ENCODE data around the gene RTN4RL1. TPM values are rescaled to one million over a fixed set of nuclear protein-coding genes. Genes with fewer than 3 reads are reported as not detected.

Gene RTN4RL1
- total and polyA plus RNA-seq, 2 of the 13 experiments (the other 11 are each of a cell fraction or from before 2014, with no cell fraction given), result 0.01 TPM; not detected in 1

- TF ChIP-seq, protein P1, sequence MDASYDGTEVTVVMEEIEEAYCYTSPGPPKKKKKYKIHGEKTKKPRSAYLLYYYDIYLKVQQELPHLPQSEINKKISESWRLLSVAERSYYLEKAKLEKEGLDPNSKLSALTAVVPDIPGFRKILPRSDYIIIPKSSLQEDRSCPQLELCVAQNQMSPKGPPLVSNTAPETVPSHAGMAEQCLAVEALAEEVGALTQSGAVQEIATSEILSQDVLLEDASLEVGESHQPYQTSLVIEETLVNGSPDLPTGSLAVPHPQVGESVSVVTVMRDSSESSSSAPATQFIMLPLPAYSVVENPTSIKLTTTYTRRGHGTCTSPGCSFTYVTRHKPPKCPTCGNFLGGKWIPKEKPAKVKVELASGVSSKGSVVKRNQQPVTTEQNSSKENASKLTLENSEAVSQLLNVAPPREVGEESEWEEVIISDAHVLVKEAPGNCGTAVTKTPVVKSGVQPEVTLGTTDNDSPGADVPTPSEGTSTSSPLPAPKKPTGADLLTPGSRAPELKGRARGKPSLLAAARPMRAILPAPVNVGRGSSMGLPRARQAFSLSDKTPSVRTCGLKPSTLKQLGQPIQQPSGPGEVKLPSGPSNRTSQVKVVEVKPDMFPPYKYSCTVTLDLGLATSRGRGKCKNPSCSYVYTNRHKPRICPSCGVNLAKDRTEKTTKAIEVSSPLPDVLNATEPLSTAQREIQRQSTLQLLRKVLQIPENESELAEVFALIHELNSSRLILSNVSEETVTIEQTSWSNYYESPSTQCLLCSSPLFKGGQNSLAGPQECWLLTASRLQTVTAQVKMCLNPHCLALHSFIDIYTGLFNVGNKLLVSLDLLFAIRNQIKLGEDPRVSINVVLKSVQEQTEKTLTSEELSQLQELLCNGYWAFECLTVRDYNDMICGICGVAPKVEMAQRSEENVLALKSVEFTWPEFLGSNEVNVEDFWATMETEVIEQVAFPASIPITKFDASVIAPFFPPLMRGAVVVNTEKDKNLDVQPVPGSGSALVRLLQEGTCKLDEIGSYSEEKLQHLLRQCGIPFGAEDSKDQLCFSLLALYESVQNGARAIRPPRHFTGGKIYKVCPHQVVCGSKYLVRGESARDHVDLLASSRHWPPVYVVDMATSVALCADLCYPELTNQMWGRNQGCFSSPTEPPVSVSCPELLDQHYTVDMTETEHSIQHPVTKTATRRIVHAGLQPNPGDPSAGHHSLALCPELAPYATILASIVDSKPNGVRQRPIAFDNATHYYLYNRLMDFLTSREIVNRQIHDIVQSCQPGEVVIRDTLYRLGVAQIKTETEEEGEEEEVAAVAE (CRISPR knock-in tag; IDR thresholded peaks at IDR 0.05; ENCODE audit: borderline replicate concordance), result no peak
- no peak for TF ChIP-seq NFKB2 (CRISPR knock-in tag; IDR thresholded peaks at IDR 0.05; ENCODE audit: borderline replicate concordance)
- TF ChIP-seq ZNF773 (CRISPR knock-in tag; IDR thresholded peaks at IDR 0.05; ENCODE audit: borderline replicate concordance), result no peak
- no peak for TF ChIP-seq SMARCC2 (IDR thresholded peaks at IDR 0.05)
- no peak for TF ChIP-seq ZMYM3 (CRISPR knock-in tag; IDR thresholded peaks at IDR 0.05)
- no peak for TF ChIP-seq PHF21A (CRISPR knock-in tag; IDR thresholded peaks at IDR 0.05)
- TF ChIP-seq POGK (CRISPR knock-in tag; conservative IDR thresholded peaks at IDR 0.05), result no peak
- TF ChIP-seq MTF1 (CRISPR knock-in tag; IDR thresholded peaks at IDR 0.05), result no peak
- TF ChIP-seq ZSCAN9 (CRISPR knock-in tag; IDR thresholded peaks at IDR 0.05; ENCODE audit: borderline replicate concordance), result no peak
These were observed 58.7 kb downstream of the RTN4RL1 start (continued) for GRCh38 chr17:1966274-1967086.

Data from HepG2 (cell line).